Hindlimb muscle (tissue), 1 donor: ENCODE results near the gene DPYD. TPM values are rescaled to one million over a fixed set of nuclear protein-coding genes. Genes with fewer than 3 reads are reported as not detected.

Source experiments
- DNase-seq: peaks from one replicate; pipeline ENCODE4 v3.0.0-alpha.2; 2013
- polyA plus RNA-seq: library from polyadenylated mRNA; unstranded; fragments of 120-200 nt; gene quantifications from one replicate; pipeline ENCODE4 v1.2.1, GENCODE V29; 2013; ENCODE audit not compliant: insufficient read length

The DPYD gene
- polyA plus RNA-seq, 1 donor = 8.3 TPM

- DNase-seq = no peak
Measured at GRCh38 chr1:97685360-97685759, 235.5 kb downstream of the DPYD start.

- DNase-seq = no peak
Measured at GRCh38 chr1:97680894-97681293, 239.9 kb downstream of the DPYD start.

- DNase-seq = no peak
Measured at GRCh38 chr1:97680470-97680869, 240.4 kb downstream of the DPYD start.

- no peak for DNase-seq
Measured at GRCh38 chr1:97677702-97678101, 243.1 kb downstream of the DPYD start.

GRCh38 chr1:97674517-97674916 is 246.3 kb downstream of the DPYD start:
- DNase-seq = no peak

GRCh38 chr1:97668945-97669344 is 251.9 kb downstream of the DPYD start:
- no peak for DNase-seq

GRCh38 chr1:97660431-97661105 is 260.3 kb downstream of the DPYD start:
- no peak for DNase-seq

- DNase-seq = peak; percentile 19
Measured at GRCh38 chr1:97654876-97655585, 265.8 kb downstream of the DPYD start.

- DNase-seq = no peak
Measured at GRCh38 chr1:97651250-97651649, 269.6 kb downstream of the DPYD start.

GRCh38 chr1:97649591-97649990 is 271.2 kb downstream of the DPYD start:
- no peak for DNase-seq

- DNase-seq = no peak
Measured at GRCh38 chr1:97647776-97648175, 273.1 kb downstream of the DPYD start.

- no peak for DNase-seq
Measured at GRCh38 chr1:97646071-97646470, 274.8 kb downstream of the DPYD start.

- no peak for DNase-seq
Measured at GRCh38 chr1:97640677-97641076, 280.2 kb downstream of the DPYD start.

GRCh38 chr1:97636941-97637340 is 283.9 kb downstream of the DPYD start:
- no peak for DNase-seq

- DNase-seq = no peak
Measured at GRCh38 chr1:97634758-97635157, 286.1 kb downstream of the DPYD start.

- no peak for DNase-seq
Measured at GRCh38 chr1:97632776-97633175, 288.1 kb downstream of the DPYD start.

- no peak for DNase-seq
Measured at GRCh38 chr1:97632075-97632474, 288.8 kb downstream of the DPYD start.

GRCh38 chr1:97630948-97631347 is 289.9 kb downstream of the DPYD start:
- no peak for DNase-seq

GRCh38 chr1:97630281-97630680 is 290.6 kb downstream of the DPYD start:
- DNase-seq = no peak

- DNase-seq = no peak
Measured at GRCh38 chr1:97623220-97623619, 297.6 kb downstream of the DPYD start.

- no peak for DNase-seq
Measured at GRCh38 chr1:97621955-97622354, 298.9 kb downstream of the DPYD start.

- no peak for DNase-seq
Measured at GRCh38 chr1:97619706-97620105, 301.1 kb downstream of the DPYD start.

GRCh38 chr1:97610748-97611147 is 310.1 kb downstream of the DPYD start:
- no peak for DNase-seq

- DNase-seq = no peak
Measured at GRCh38 chr1:97610102-97610501, 310.7 kb downstream of the DPYD start.
